OCI-LY7 (cell line): Measurements from ENCODE around the gene EYS. TPM values are rescaled to one million over a fixed set of nuclear protein-coding genes. Genes with fewer than 3 reads are reported as not detected.

Experiments used
- BruUV-seq: library from RNA; stranded (reverse); fragments of 400-500 nt; replicated peaks from 2 replicates; lab custom pipeline; 2021; lab: Mats Ljungman, UMichigan
- CTCF ChIA-PET: fragments of 300-600 bp; sonication (Branson Sonifier 250); formaldehyde crosslinking; loops from one replicate; lab custom pipeline; 2022; ENCODE audit warnings: antibody characterized with exemption; ENCODE audit not compliant: unreplicated experiment; lab: Charles Lee
- POLR2A ChIA-PET: fragments of 300-600 bp; sonication (Branson Sonifier 250); formaldehyde crosslinking; loops from one replicate; lab custom pipeline; 2022; ENCODE audit warnings: antibody characterized with exemption; lab: Charles Lee
- DNase-seq: peaks from one replicate; pipeline ENCODE4 v3.0.0-alpha.2; 2015; ENCODE audit warnings: low spot score
- H2AFZ ChIP-seq: fragments of 200-600 bp; sonication (generic), shearing (Covaris generic); 2 replicates; pipeline ENCODE4 v1.6.1; 2014; ENCODE audit warnings: mild to moderate bottlenecking, antibody characterized with exemption, low read length, moderate library complexity
- H3K27ac ChIP-seq: fragments of 200-600 bp; sonication (generic); 2 replicates; pipeline ENCODE4 v1.5.1; 2014; ENCODE audit warnings: mixed run types, low read depth, mild to moderate bottlenecking, moderate library complexity, low read length, inconsistent platforms; ENCODE audit not compliant: poor library complexity, severe bottlenecking
- H3K36me3 ChIP-seq: fragments of 200-600 bp; sonication (generic); 2 replicates; pipeline ENCODE4 v1.6.1; 2014; ENCODE audit warnings: mild to moderate bottlenecking, antibody characterized with exemption, low read length, moderate library complexity, mixed read lengths; ENCODE audit not compliant: insufficient read depth
- H3K4me1 ChIP-seq: fragments of 200-600 bp; sonication (generic); 2 replicates; pipeline ENCODE4 v1.5.1; 2014; ENCODE audit warnings: mild to moderate bottlenecking, low read length; ENCODE audit not compliant: insufficient read depth, poor library complexity, severe bottlenecking
- H3K4me2 ChIP-seq: fragments of 200-600 bp; sonication (generic); 2 replicates; pipeline ENCODE4 v1.6.1; 2014; ENCODE audit warnings: mild to moderate bottlenecking, low read length
- H3K4me3 ChIP-seq: fragments of 200-600 bp; sonication (generic); 2 replicates; pipeline ENCODE4 v1.5.1; 2014; ENCODE audit warnings: mild to moderate bottlenecking, low read depth, low read length; ENCODE audit not compliant: poor library complexity, severe bottlenecking
- H3K79me2 ChIP-seq: fragments of 200-600 bp; sonication (generic); 2 replicates; pipeline ENCODE4 v1.6.1; 2016; ENCODE audit warnings: low read depth, mild to moderate bottlenecking, low read length, moderate library complexity, mixed read lengths; ENCODE audit not compliant: insufficient read depth
- H3K9me2 ChIP-seq: fragments of 200-600 bp; sonication (generic); 2 replicates; pipeline ENCODE4 v1.6.1; 2016; ENCODE audit warnings: mild to moderate bottlenecking, low read length, mixed read lengths; ENCODE audit not compliant: insufficient read depth
- H3K9me3 ChIP-seq: fragments of 200-600 bp; sonication (generic); 2 replicates; pipeline ENCODE4 v1.6.1; 2014; ENCODE audit warnings: mild to moderate bottlenecking, mixed run types, low read length, mixed read lengths
- H4K20me1 ChIP-seq: fragments of 200-600 bp; sonication (generic); 2 replicates; pipeline ENCODE4 v1.6.1; 2014; ENCODE audit warnings: mild to moderate bottlenecking, antibody characterized with exemption, low read length, moderate library complexity, mixed read lengths; ENCODE audit not compliant: insufficient read depth
- EZH2phosphoT487 ChIP-seq: fragments of 200-600 bp; sonication (generic); IDR thresholded peaks from 2 replicates; pipeline ENCODE4 v1.6.1; 2018; ENCODE audit warnings: low read depth, borderline replicate concordance, mild to moderate bottlenecking, mixed run types, antibody characterized with exemption, low read length, moderate library complexity, mixed read lengths
- intact Hi-C: fragments of 100-400 bp; cut with micrococcal nuclease; formaldehyde crosslinking; loops from one replicate; pipeline ENCODE4 v1.10.0; 2022; ENCODE audit not compliant: unreplicated experiment
- total RNA-seq, 2 experiments: library from RNA; depleted of rRNA in 1 of 2; stranded (reverse); fragments of >200 nt in 1 of 2; shearing (Covaris generic) in 1 of 2; gene quantifications; 2 replicates each; pipeline ENCODE4 v1.2.3, GENCODE V29; 2014 to 2022
- TF ChIP-seq, protein P1 (sequence below): fragments of 200-600 bp; sonication (generic); conservative IDR thresholded peaks from 2 replicates; pipeline ENCODE4 v1.5.1; 2014; ENCODE audit warnings: mild to moderate bottlenecking, antibody characterized with exemption, low read length, moderate library complexity, mixed read lengths

Gene EYS
- total RNA-seq, 2 experiments from 2014 or later: not detected

DNA sequence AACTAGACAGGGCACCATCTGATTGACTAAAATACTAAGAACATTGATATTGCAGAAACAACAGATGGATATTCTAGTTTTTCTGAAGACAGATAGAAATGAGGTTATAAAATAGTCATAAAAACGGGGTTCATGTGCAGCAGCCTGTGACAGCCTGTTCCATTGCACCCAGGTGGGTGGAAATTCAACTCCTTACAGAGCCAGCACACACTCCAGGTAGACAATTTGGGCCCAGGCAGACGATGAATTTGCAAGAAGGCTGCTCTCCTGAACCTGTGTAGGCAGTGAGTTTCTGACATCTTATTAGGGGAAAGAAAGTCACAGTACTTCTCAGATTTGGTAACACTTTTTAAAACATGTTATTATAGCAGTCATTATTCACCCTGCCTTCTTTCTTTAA lies 1657.3 kb downstream of the EYS start:
- H4K20me1 ChIP-seq: no peaks in the 10 kb centered on the region
- no peak for DNase-seq
- no peak overlapping the region for H3K4me3 ChIP-seq
- H2AFZ ChIP-seq: no peak overlapping the region
- intact Hi-C loops: no loop called here
- H3K27ac ChIP-seq: no peak overlapping the region
- H3K36me3 ChIP-seq: no peaks in the 10 kb centered on the region
- H3K4me1 ChIP-seq: no peaks in the 10 kb centered on the region
- ChIA-PET POLR2A (no interaction called here), CTCF (no interaction called here)
- no peaks in the 10 kb centered on the region for H3K9me3 ChIP-seq
- no peaks in the 10 kb centered on the region for H3K9me2 ChIP-seq
- H3K4me2 ChIP-seq: no peak overlapping the region
- no peaks in the 10 kb centered on the region for H3K79me2 ChIP-seq
- BruUV-seq: no TSS peak
- no peak for TF ChIP-seq EZH2phosphoT487
- TF ChIP-seq, protein P1, sequence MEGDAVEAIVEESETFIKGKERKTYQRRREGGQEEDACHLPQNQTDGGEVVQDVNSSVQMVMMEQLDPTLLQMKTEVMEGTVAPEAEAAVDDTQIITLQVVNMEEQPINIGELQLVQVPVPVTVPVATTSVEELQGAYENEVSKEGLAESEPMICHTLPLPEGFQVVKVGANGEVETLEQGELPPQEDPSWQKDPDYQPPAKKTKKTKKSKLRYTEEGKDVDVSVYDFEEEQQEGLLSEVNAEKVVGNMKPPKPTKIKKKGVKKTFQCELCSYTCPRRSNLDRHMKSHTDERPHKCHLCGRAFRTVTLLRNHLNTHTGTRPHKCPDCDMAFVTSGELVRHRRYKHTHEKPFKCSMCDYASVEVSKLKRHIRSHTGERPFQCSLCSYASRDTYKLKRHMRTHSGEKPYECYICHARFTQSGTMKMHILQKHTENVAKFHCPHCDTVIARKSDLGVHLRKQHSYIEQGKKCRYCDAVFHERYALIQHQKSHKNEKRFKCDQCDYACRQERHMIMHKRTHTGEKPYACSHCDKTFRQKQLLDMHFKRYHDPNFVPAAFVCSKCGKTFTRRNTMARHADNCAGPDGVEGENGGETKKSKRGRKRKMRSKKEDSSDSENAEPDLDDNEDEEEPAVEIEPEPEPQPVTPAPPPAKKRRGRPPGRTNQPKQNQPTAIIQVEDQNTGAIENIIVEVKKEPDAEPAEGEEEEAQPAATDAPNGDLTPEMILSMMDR: no peak

DNA sequence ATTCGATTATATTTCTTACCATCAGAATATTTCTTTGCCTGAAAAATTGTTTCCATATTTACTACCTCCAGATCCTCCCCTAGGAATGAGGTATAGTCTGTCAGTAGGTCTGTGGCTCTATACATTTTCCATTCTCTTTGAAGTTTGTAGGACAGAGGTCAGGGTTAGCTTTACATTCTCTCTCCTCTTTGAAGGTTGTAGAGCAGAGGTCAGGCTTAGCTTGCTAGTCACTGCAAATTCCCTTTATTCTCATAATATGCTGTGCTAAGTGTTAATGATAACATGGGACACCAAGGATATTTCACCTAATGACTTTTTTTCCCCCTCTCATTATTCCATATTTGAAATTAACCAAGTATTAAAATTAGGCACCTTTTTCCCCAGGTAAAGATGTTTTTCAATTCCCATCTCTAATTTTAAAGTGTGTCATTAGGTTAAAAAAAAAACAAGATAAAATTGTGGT lies 1660.2 kb downstream of the EYS start:
- Histone ChIP-seq H3K27ac (no peak overlapping the region), H3K79me2 (no peaks in the 10 kb centered on the region), H3K4me1 (no peaks in the 10 kb centered on the region), H3K9me2 (no peaks in the 10 kb centered on the region), H4K20me1 (no peaks in the 10 kb centered on the region), H2AFZ (no peak overlapping the region), H3K9me3 (no peaks in the 10 kb centered on the region), H3K36me3 (no peaks in the 10 kb centered on the region), H3K4me2 (no peak overlapping the region), H3K4me3 (no peak overlapping the region)
- no peak for DNase-seq
- intact Hi-C loops: no loop called here
- ChIA-PET POLR2A (no interaction called here), CTCF (no interaction called here)
- BruUV-seq: no TSS peak
- TF ChIP-seq, protein P1: no peak
- TF ChIP-seq EZH2phosphoT487: no peak

DNA sequence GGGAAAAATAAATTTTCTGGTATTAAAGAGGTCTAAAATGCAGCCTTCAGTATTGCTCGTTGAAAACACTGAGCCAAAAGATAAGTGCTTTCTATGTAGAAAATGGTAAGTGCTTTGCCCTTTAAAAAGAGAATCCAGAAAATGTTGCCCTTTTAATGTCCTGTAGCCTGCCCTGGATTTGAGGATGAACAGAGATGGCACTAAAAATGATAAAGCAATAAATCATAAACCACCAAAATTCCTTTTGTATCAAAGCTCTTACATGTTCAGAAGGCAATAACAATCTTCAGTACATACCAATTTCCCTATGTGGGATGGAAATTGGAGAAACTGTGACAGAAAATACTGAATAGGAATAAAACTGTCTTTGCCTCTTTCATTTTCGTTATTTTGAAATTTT lies 1665.7 kb downstream of the EYS start:
- H4K20me1 ChIP-seq: no peaks in the 10 kb centered on the region
- BruUV-seq: no TSS peak

More for the DNA sequence above, 1665.7 kb downstream of the EYS start:
- Histone ChIP-seq H3K27ac (no peak overlapping the region), H3K9me2 (no peaks in the 10 kb centered on the region), H3K36me3 (no peaks in the 10 kb centered on the region), H3K9me3 (no peaks in the 10 kb centered on the region), H3K4me2 (no peak overlapping the region), H3K79me2 (no peaks in the 10 kb centered on the region), H2AFZ (no peak overlapping the region), H3K4me1 (no peaks in the 10 kb centered on the region), H3K4me3 (no peak overlapping the region)
- ChIA-PET CTCF (no interaction called here), POLR2A (no interaction called here)
- no peak for DNase-seq
- TF ChIP-seq EZH2phosphoT487: no peak
- intact Hi-C loops: no loop called here
